ENCODE results near the gene RBM26.

GRCh38 chr13:79341202-79341601, 64.9 kb downstream of the RBM26 start:
- TF ChIP-seq, protein P1, sequence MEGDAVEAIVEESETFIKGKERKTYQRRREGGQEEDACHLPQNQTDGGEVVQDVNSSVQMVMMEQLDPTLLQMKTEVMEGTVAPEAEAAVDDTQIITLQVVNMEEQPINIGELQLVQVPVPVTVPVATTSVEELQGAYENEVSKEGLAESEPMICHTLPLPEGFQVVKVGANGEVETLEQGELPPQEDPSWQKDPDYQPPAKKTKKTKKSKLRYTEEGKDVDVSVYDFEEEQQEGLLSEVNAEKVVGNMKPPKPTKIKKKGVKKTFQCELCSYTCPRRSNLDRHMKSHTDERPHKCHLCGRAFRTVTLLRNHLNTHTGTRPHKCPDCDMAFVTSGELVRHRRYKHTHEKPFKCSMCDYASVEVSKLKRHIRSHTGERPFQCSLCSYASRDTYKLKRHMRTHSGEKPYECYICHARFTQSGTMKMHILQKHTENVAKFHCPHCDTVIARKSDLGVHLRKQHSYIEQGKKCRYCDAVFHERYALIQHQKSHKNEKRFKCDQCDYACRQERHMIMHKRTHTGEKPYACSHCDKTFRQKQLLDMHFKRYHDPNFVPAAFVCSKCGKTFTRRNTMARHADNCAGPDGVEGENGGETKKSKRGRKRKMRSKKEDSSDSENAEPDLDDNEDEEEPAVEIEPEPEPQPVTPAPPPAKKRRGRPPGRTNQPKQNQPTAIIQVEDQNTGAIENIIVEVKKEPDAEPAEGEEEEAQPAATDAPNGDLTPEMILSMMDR (IDR thresholded peaks at IDR 0.05 in 4 of 5, conservative IDR thresholded peaks at IDR 0.05 in 1 of 5), result no peak
- no peak for TF ChIP-seq POLR2A (IDR thresholded peaks at IDR 0.05)
